ENCODE data around the gene ZNFX1.

Gene ZNFX1

DNA sequence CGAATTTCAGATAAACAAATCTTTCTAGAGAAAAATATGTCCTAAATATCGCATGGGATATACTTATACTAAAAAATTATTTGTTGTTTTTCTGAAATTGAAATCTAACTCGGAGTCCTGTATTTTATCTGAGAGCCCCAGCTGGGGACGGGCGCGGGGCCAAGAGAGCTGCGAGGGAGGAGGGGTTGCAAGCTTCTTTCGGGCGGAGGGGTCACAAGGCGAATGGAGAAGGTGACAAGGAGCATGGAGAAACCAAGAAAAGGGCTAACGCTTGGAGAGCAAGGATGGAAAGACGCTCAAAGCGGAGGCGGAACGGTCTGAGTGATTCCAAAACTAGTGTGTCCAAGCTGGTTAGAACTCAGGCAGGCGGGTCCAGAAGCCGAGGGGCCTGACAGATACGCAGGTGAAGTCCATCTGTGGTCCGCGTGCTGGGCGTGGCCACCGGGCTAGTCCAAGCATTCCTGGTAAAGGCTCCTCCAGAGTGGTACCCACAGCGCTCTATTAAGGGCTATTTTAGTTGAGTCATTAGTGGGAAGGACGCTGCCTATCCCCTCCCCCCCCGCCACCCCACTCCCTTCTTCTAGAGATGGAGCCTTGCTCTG lies 41.5 kb upstream of the ZNFX1 start (continued):
- no peak for TF ChIP-seq ZNF555 (tag by site-specific recombination; conservative IDR thresholded peaks at IDR 0.05)

DNA sequence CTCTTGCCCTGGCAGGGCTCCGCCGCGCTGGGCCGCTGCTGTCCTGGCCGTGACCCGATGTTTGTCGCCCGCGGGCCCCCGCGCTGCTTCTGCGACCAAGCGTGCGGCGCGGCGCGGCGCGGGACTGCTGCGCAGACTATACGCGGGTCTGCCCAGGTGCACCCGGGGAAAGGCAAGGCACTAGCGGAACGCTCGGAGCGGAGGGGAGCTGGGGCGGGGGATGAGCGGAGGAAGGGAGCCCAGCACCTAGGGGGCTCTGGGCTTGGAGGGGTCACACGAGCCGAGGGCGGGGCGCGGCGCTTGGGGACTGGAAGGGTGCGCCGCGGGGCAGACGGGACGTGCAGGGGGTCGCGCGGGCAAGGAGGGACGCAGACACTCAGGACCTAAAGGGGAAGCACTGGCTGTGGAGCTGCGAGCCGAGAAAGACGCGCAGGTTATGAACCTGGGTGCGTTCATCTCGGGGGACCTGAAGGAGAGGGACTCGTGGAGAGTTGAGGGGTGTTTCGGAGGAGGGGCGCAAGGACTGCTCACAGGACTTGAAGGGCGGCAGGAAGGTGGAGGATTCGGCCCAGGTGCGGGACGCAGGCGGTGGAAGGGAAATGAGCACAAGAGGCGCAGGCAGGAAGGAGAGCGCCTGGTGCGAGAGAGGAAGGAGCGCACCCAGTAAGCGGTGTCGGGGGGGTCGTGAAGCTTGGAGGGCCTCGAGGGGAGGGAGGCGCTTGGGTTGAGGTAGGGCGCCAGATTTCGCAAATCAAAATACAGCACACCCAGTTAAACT lies 40.8 kb upstream of the ZNFX1 start:
- Histone ChIP-seq H3K4me3 (ENCODE audit: low read depth, low read length) (peak overlapping the region; percentile 37), H3K4me1 (ENCODE audit: control insufficient read depth, insufficient read depth, low read length) (no peaks in the 10 kb centered on the region), H3K36me3 (ENCODE audit: control insufficient read depth in 2 of 2, insufficient read depth in 1 of 2, low read length in 2 of 2) (no peaks in the 10 kb centered on the region), H3K9me3 (ENCODE audit: control insufficient read depth, insufficient read depth, low read depth, low read length) (no peaks in the 10 kb centered on the region), H3K27ac (ENCODE audit: extremely low read depth, low read depth, low read length) (no peak overlapping the region)
- POLR2A ChIA-PET: interaction anchor here (0.5 kb wide), 1 partner anchor 795 kb away, joined by 3 read pairs; the partner anchor contains the start of gene UBE2V1
- CTCF ChIA-PET: interaction anchor here (0.7 to 6.7 kb wide), 3 partner anchors 12 to 73 kb away, joined by 4 to 63 read pairs (median 35); no protein-coding TSS in a partner anchor
- TF ChIP-seq MEIS1 (CRISPR knock-in tag; IDR thresholded peaks at IDR 0.05; ENCODE audit: borderline replicate concordance): no peak
- TF ChIP-seq ZNF670 (tag by site-specific recombination; IDR thresholded peaks at IDR 0.05; ENCODE audit: low read depth): no peak
- TF ChIP-seq, protein P1, sequence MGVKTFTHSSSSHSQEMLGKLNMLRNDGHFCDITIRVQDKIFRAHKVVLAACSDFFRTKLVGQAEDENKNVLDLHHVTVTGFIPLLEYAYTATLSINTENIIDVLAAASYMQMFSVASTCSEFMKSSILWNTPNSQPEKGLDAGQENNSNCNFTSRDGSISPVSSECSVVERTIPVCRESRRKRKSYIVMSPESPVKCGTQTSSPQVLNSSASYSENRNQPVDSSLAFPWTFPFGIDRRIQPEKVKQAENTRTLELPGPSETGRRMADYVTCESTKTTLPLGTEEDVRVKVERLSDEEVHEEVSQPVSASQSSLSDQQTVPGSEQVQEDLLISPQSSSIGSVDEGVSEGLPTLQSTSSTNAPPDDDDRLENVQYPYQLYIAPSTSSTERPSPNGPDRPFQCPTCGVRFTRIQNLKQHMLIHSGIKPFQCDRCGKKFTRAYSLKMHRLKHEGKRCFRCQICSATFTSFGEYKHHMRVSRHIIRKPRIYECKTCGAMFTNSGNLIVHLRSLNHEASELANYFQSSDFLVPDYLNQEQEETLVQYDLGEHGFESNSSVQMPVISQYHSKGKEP (tag by site-specific recombination; IDR thresholded peaks at IDR 0.05): no peak
- TF ChIP-seq ZNF561 (tag by site-specific recombination; IDR thresholded peaks at IDR 0.05; ENCODE audit: borderline replicate concordance): no peak
- TF ChIP-seq KLF9 (tag by site-specific recombination; IDR thresholded peaks at IDR 0.05; ENCODE audit: low read depth): 0 out of 2 replicates have a peak, but pooled peaks have one; percentile 9
- TF ChIP-seq ZBTB17 (tag by site-specific recombination; IDR thresholded peaks at IDR 0.05): peak; percentile 57
- TF ChIP-seq, protein P2, sequence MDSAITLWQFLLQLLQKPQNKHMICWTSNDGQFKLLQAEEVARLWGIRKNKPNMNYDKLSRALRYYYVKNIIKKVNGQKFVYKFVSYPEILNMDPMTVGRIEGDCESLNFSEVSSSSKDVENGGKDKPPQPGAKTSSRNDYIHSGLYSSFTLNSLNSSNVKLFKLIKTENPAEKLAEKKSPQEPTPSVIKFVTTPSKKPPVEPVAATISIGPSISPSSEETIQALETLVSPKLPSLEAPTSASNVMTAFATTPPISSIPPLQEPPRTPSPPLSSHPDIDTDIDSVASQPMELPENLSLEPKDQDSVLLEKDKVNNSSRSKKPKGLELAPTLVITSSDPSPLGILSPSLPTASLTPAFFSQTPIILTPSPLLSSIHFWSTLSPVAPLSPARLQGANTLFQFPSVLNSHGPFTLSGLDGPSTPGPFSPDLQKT (IDR thresholded peaks at IDR 0.05; ENCODE audit: borderline replicate concordance, low read depth, low read length): no peak
- TF ChIP-seq, protein P3, sequence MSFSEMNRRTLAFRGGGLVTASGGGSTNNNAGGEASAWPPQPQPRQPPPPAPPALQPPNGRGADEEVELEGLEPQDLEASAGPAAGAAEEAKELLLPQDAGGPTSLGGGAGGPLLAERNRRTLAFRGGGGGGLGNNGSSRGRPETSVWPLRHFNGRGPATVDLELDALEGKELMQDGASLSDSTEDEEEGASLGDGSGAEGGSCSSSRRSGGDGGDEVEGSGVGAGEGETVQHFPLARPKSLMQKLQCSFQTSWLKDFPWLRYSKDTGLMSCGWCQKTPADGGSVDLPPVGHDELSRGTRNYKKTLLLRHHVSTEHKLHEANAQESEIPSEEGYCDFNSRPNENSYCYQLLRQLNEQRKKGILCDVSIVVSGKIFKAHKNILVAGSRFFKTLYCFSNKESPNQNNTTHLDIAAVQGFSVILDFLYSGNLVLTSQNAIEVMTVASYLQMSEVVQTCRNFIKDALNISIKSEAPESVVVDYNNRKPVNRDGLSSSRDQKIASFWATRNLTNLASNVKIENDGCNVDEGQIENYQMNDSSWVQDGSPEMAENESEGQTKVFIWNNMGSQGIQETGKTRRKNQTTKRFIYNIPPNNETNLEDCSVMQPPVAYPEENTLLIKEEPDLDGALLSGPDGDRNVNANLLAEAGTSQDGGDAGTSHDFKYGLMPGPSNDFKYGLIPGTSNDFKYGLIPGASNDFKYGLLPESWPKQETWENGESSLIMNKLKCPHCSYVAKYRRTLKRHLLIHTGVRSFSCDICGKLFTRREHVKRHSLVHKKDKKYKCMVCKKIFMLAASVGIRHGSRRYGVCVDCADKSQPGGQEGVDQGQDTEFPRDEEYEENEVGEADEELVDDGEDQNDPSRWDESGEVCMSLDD (tag by site-specific recombination; IDR thresholded peaks at IDR 0.05): peak; percentile 78
- no peak for TF ChIP-seq ZNF623 (tag by site-specific recombination; IDR thresholded peaks at IDR 0.05)
- no peak; the same call in 1 of the 2 replicates for TF ChIP-seq KLF16 (tag by site-specific recombination; IDR thresholded peaks at IDR 0.05)
- TF ChIP-seq ZNF335 (tag by site-specific recombination; conservative IDR thresholded peaks at IDR 0.05): peak; percentile 95
- TF ChIP-seq, protein P4, sequence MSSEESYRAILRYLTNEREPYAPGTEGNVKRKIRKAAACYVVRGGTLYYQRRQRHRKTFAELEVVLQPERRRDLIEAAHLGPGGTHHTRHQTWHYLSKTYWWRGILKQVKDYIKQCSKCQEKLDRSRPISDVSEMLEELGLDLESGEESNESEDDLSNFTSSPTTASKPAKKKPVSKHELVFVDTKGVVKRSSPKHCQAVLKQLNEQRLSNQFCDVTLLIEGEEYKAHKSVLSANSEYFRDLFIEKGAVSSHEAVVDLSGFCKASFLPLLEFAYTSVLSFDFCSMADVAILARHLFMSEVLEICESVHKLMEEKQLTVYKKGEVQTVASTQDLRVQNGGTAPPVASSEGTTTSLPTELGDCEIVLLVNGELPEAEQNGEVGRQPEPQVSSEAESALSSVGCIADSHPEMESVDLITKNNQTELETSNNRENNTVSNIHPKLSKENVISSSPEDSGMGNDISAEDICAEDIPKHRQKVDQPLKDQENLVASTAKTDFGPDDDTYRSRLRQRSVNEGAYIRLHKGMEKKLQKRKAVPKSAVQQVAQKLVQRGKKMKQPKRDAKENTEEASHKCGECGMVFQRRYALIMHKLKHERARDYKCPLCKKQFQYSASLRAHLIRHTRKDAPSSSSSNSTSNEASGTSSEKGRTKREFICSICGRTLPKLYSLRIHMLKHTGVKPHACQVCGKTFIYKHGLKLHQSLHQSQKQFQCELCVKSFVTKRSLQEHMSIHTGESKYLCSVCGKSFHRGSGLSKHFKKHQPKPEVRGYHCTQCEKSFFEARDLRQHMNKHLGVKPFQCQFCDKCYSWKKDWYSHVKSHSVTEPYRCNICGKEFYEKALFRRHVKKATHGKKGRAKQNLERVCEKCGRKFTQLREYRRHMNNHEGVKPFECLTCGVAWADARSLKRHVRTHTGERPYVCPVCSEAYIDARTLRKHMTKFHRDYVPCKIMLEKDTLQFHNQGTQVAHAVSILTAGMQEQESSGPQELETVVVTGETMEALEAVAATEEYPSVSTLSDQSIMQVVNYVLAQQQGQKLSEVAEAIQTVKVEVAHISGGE (tag by site-specific recombination; conservative IDR thresholded peaks at IDR 0.05; ENCODE audit: low read depth): peak; percentile 38; the same call in 1 of the 2 replicates
- TF ChIP-seq ZNF600 (tag by site-specific recombination; IDR thresholded peaks at IDR 0.05): peak; percentile 90
- TF ChIP-seq, protein P5, sequence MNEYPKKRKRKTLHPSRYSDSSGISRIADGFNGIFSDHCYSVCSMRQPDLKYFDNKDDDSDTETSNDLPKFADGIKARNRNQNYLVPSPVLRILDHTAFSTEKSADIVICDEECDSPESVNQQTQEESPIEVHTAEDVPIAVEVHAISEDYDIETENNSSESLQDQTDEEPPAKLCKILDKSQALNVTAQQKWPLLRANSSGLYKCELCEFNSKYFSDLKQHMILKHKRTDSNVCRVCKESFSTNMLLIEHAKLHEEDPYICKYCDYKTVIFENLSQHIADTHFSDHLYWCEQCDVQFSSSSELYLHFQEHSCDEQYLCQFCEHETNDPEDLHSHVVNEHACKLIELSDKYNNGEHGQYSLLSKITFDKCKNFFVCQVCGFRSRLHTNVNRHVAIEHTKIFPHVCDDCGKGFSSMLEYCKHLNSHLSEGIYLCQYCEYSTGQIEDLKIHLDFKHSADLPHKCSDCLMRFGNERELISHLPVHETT (tag by site-specific recombination; IDR thresholded peaks at IDR 0.05): no peak
- TF ChIP-seq ZNF777 (tag by site-specific recombination; IDR thresholded peaks at IDR 0.05; ENCODE audit: borderline replicate concordance): peak; percentile 82
- TF ChIP-seq ZNF23 (tag by site-specific recombination; IDR thresholded peaks at IDR 0.05; ENCODE audit: borderline replicate concordance): no peak
- TF ChIP-seq ZBTB20 (tag by site-specific recombination; IDR thresholded peaks at IDR 0.05): peak; percentile 44; the same call in 1 of the 2 replicates
- TF ChIP-seq, protein P6, sequence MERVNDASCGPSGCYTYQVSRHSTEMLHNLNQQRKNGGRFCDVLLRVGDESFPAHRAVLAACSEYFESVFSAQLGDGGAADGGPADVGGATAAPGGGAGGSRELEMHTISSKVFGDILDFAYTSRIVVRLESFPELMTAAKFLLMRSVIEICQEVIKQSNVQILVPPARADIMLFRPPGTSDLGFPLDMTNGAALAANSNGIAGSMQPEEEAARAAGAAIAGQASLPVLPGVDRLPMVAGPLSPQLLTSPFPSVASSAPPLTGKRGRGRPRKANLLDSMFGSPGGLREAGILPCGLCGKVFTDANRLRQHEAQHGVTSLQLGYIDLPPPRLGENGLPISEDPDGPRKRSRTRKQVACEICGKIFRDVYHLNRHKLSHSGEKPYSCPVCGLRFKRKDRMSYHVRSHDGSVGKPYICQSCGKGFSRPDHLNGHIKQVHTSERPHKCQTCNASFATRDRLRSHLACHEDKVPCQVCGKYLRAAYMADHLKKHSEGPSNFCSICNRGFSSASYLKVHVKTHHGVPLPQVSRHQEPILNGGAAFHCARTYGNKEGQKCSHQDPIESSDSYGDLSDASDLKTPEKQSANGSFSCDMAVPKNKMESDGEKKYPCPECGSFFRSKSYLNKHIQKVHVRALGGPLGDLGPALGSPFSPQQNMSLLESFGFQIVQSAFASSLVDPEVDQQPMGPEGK (tag by site-specific recombination; IDR thresholded peaks at IDR 0.05): peak; percentile 48
- TF ChIP-seq ZNF610 (tag by site-specific recombination; IDR thresholded peaks at IDR 0.05; ENCODE audit: borderline replicate concordance): no peak
- no peak for TF ChIP-seq KLF10 (tag by site-specific recombination; IDR thresholded peaks at IDR 0.05)

Measured in HEK293 (cell line).